A549 (cell line): ENCODE measurements around the gene GZMM.

ENCODE experiments used
- CEBPB ChIP-seq, 2 experiments: fragments of >200 bp in 1 of 2; sonication (Bioruptor Twin) in 1 of 2; formaldehyde crosslinking in 1 of 2; IDR thresholded peaks; 2 replicates each; pipeline ENCODE4 v1.6.1; 2012 to 2016
- EP300 ChIP-seq, 2 experiments: fragments of >200 bp; sonication (Bioruptor Twin); formaldehyde crosslinking; IDR thresholded peaks; 2 replicates in 1 of 2; 3 replicates in 1 of 2; pipeline ENCODE4 v1.6.1; 2016 to 2017
- JUNB ChIP-seq: fragments of >200 bp; sonication (Bioruptor Twin); formaldehyde crosslinking; IDR thresholded peaks from 2 replicates; pipeline ENCODE4 v1.6.1; 2016
- KDM1A ChIP-seq: fragments of 200-600 bp; sonication (generic); IDR thresholded peaks from 2 replicates; pipeline ENCODE4 v1.6.1; 2016; ENCODE audit warnings: low read depth, mild to moderate bottlenecking
- KDM5A ChIP-seq: fragments of 200-600 bp; sonication (generic); IDR thresholded peaks from 2 replicates; pipeline ENCODE4 v1.6.1; 2016; ENCODE audit warnings: antibody characterized with exemption, mild to moderate bottlenecking
- POLR2A ChIP-seq: IDR thresholded peaks from 2 replicates; pipeline ENCODE4 v1.6.1; 2012; ENCODE audit warnings: mild to moderate bottlenecking, low read length
- RARB ChIP-seq: fragments of 250-450 bp; sonication (Bioruptor Pico); IDR thresholded peaks from 2 replicates; pipeline ENCODE4 v1.8.0; 2021; ENCODE audit warnings: mild to moderate bottlenecking, moderate library complexity
- TF ChIP-seq, protein P1 (sequence below): fragments of >200 bp; sonication (Bioruptor Twin); formaldehyde crosslinking; IDR thresholded peaks from 3 replicates; pipeline ENCODE4 v1.5.1; 2016
- TF ChIP-seq, protein P2 (sequence below): fragments of 200-600 bp; sonication (generic); IDR thresholded peaks from 2 replicates; pipeline ENCODE4 v1.6.1; 2016; ENCODE audit warnings: antibody characterized with exemption, mild to moderate bottlenecking, moderate library complexity

DNA sequence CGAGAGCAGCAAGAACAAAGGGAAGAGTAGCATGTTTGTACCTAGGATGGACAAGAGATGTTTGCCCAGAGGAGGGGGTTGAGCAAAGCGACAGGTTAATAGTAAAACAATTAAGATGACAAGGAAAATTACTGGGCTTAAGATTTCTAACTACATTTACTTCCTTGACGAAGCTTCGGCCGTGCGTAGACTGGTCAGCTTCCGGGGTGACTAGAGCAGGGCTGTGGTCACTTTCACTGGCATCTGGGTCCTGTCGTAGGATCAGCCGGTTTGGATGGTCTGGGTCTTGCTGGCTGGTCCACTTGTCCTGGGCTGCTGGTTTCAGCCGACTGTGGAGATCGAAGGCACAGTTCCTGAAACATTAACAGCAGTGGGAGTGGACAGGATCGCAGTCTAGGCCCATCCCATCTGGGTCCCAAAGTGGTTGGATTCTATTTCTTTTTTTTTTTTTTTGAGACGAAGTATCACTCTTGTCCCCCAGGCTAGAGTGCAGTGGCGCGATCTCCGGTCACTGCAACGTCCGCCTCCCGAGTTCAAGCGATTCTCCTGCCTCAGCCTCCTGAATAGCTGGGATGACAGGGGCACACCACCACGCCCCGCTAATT lies 23.5 kb downstream of the GZMM start:
- no peak for TF ChIP-seq KDM1A
- TF ChIP-seq, protein P1, sequence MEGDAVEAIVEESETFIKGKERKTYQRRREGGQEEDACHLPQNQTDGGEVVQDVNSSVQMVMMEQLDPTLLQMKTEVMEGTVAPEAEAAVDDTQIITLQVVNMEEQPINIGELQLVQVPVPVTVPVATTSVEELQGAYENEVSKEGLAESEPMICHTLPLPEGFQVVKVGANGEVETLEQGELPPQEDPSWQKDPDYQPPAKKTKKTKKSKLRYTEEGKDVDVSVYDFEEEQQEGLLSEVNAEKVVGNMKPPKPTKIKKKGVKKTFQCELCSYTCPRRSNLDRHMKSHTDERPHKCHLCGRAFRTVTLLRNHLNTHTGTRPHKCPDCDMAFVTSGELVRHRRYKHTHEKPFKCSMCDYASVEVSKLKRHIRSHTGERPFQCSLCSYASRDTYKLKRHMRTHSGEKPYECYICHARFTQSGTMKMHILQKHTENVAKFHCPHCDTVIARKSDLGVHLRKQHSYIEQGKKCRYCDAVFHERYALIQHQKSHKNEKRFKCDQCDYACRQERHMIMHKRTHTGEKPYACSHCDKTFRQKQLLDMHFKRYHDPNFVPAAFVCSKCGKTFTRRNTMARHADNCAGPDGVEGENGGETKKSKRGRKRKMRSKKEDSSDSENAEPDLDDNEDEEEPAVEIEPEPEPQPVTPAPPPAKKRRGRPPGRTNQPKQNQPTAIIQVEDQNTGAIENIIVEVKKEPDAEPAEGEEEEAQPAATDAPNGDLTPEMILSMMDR, result no peak
- no peak for TF ChIP-seq CEBPB (IDR thresholded peaks at IDR 0.05)
- TF ChIP-seq, protein P2, sequence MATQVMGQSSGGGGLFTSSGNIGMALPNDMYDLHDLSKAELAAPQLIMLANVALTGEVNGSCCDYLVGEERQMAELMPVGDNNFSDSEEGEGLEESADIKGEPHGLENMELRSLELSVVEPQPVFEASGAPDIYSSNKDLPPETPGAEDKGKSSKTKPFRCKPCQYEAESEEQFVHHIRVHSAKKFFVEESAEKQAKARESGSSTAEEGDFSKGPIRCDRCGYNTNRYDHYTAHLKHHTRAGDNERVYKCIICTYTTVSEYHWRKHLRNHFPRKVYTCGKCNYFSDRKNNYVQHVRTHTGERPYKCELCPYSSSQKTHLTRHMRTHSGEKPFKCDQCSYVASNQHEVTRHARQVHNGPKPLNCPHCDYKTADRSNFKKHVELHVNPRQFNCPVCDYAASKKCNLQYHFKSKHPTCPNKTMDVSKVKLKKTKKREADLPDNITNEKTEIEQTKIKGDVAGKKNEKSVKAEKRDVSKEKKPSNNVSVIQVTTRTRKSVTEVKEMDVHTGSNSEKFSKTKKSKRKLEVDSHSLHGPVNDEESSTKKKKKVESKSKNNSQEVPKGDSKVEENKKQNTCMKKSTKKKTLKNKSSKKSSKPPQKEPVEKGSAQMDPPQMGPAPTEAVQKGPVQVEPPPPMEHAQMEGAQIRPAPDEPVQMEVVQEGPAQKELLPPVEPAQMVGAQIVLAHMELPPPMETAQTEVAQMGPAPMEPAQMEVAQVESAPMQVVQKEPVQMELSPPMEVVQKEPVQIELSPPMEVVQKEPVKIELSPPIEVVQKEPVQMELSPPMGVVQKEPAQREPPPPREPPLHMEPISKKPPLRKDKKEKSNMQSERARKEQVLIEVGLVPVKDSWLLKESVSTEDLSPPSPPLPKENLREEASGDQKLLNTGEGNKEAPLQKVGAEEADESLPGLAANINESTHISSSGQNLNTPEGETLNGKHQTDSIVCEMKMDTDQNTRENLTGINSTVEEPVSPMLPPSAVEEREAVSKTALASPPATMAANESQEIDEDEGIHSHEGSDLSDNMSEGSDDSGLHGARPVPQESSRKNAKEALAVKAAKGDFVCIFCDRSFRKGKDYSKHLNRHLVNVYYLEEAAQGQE, result no peak
- TF ChIP-seq POLR2A, result no peak
- TF ChIP-seq EP300 (IDR thresholded peaks at IDR 0.05), result no peak
- TF ChIP-seq JUNB, result no peak
- TF ChIP-seq RARB (CRISPR knock-in tag), result no peak
- no peak for TF ChIP-seq KDM5A
